Measurements from ENCODE around the gene ETV2. TPM values are rescaled to one million over a fixed set of nuclear protein-coding genes. Genes with fewer than 3 reads are reported as not detected.

Gene ETV2
- total RNA-seq, 6 experiments from 2014 or later: 0.38 to 1.2 (median 0.57) TPM; not detected in 2

DNA sequence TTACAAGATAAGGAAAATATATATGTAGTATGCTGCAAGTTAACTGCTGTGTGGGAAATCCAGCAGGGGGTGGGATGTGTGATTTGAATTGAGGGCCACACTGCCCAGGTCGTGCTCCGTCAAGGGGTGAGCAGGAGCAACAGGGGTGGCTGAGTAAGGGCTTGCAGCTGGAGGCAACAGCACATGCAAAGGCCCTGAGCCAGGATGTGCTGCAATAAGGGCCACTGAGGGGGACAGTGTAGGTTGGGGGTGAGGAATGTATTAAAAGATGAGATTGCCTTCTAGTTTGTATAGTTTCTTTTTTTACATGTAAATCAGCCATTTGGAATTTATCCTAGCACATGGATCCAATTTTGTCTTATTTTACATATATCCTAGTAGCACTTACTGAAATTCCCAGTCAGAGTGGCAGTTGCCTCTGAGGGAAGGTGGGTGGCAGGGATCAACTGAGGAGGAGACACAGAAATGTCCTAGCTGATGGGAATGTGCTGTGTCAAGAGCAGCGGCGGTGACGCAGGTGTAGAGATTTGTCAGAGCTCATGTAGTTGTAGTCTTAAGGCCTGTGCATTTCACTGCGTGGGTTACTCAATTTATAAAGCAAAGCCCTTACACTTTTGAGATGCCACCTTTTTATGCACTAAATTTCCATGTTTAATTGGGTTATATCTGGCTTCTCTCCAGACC is 18.1 kb upstream of the ETV2 start:
- TF ChIP-seq, protein P1, sequence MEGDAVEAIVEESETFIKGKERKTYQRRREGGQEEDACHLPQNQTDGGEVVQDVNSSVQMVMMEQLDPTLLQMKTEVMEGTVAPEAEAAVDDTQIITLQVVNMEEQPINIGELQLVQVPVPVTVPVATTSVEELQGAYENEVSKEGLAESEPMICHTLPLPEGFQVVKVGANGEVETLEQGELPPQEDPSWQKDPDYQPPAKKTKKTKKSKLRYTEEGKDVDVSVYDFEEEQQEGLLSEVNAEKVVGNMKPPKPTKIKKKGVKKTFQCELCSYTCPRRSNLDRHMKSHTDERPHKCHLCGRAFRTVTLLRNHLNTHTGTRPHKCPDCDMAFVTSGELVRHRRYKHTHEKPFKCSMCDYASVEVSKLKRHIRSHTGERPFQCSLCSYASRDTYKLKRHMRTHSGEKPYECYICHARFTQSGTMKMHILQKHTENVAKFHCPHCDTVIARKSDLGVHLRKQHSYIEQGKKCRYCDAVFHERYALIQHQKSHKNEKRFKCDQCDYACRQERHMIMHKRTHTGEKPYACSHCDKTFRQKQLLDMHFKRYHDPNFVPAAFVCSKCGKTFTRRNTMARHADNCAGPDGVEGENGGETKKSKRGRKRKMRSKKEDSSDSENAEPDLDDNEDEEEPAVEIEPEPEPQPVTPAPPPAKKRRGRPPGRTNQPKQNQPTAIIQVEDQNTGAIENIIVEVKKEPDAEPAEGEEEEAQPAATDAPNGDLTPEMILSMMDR (IDR thresholded peaks at IDR 0.05): no peak
- TF ChIP-seq POLR2A (IDR thresholded peaks at IDR 0.05): no peak
- no peaks in the 10 kb centered on the region for H3K36me3 ChIP-seq
- no peak overlapping the region for H3K4me3 ChIP-seq
- intact Hi-C loops (cut with DNase I): no loop called here
- H3K27ac ChIP-seq: no peak overlapping the region
- 82% methylated on average over 6 of the region's 6 CpGs for WGBS (ENCODE audit: insufficient coverage, low coverage, low lambda C conversion rate, missing lambda C conversion rate)
- no peak for DNase-seq
- no peak for ATAC-seq
- H3K27me3 ChIP-seq: no peaks in the 10 kb centered on the region
- H3K4me1 ChIP-seq: no peaks in the 10 kb centered on the region
- H3K9me3 ChIP-seq: no peaks in the 10 kb centered on the region

DNA sequence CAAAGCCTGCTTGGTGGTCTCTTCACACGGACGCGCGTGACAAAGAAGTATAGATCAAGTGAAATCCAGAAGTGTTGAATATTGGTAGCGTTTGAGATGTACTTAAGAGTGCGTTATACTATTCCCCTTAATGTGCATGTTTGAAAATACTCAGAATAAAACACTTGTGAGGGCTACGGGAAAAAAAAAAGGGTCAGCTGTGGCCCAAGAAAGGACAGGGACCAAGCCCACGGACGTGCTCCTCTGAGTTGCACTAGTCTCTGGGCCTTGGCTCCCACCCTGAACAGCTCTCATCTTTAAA is 13.3 kb upstream of the ETV2 start:
- DNase-seq (no peak), ATAC-seq (no peak)
- intact Hi-C loops (cut with DNase I): no loop called here
- Histone ChIP-seq H3K27ac (peak overlapping the region; percentile 61 to 90 (median 87)), H3K27me3 (no peaks in the 10 kb centered on the region), H3K36me3 (peaks cover 0 to 30% (median 18%) of the 10 kb centered on the region in 4 donors), H3K4me3 (peak overlapping the region; percentile 97 to 100 (median 99)), H3K9me3 (no peaks in the 10 kb centered on the region), H3K4me1 (peaks cover 0 to 6% (median 0%) of the 10 kb centered on the region in 4 donors)
- WGBS (ENCODE audit: insufficient coverage, low coverage, low lambda C conversion rate, missing lambda C conversion rate): 5% methylated on average over 9 of the region's 9 CpGs
- no peak for TF ChIP-seq POLR2A (IDR thresholded peaks at IDR 0.05)
- TF ChIP-seq, protein P1 (IDR thresholded peaks at IDR 0.05): no peak

DNA sequence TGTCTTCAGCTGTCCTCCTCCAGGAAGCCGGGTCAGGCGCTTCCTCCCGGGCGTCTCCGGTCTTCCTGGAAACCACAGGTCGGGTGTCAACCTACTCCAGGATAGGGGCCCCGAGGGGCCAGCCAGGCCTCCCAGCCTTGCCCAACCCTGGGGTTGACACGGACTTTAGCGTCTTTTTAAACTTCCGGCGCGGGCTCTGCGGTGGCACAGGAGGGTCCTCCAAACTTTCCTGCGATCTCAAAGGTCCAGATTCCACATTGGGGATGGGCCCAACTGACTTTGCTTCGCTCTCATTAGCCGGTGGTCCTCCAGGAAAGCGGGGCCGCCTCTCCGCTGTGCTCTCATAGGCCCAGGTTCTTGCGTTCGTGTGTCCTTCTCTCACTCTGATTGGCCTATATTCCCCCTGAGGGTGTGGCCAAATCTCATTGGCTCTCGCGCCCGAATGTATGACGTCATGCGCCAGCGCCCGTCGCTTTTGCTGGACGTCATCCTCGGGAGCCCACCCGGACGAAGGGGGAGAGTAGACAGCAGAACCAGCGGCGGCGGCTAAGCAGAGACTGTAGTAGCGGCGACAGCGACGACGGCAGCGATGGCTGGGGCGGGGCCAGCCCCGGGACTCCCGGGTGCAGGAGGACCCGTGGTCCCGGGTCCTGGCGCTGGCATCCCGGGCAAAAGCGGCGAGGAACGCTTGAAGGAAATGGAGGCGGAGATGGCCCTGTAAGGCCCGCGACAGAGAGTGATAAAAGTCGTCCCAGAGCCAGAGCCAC is 12.8 kb upstream of the ETV2 start, which contains the start of gene RBM42:
Gene RBM42 (plus strand): TSS at position 472 of the 767 bp plus-strand sequence. CDS start 118 bp downstream, at position 590.
- WGBS (ENCODE audit: insufficient coverage, low coverage, low lambda C conversion rate, missing lambda C conversion rate): 0% methylated on average over 23 of the region's 56 CpGs
- Histone ChIP-seq H3K4me1 (peaks cover 0 to 6% (median 0%) of the 10 kb centered on the region in 4 donors), H3K9me3 (no peaks in the 10 kb centered on the region), H3K4me3 (peak within 1 kb of the TSS; percentile 97 to 100 (median 99)), H3K27me3 (no peaks in the 10 kb centered on the region), H3K27ac (peak within 1 kb of the TSS; percentile 61 to 90 (median 87)), H3K36me3 (peaks cover 2 to 36% (median 19%) of the 10 kb centered on the region in 4 donors)
- DNase-seq (peak; percentile 93 to 97 (median 95)), ATAC-seq (peak; percentile 99 to 100 (median 99))
- TF ChIP-seq, protein P1 (IDR thresholded peaks at IDR 0.05): no peak
- TF ChIP-seq POLR2A (IDR thresholded peaks at IDR 0.05): peak; percentile 80
- intact Hi-C loops (cut with DNase I): no loop called here

DNA sequence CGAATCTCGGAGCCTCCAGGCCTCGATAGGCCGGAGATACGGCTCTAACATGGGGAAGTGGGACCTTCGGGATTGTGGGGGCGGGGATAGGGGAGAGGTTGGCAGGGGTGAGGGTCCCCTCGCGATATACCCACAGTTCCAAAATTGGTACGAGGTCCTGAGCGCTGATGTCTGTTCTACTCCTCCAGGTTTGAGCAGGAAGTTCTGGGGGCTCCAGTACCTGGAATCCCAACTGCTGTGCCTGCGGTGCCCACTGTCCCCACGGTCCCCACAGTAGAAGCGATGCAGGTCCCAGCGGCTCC is 12.3 kb upstream of the ETV2 start:
- TF ChIP-seq, protein P1 (IDR thresholded peaks at IDR 0.05): no peak
- TF ChIP-seq POLR2A (IDR thresholded peaks at IDR 0.05): no peak
- peaks cover 2 to 41% (median 22%) of the 10 kb centered on the region in 4 donors for H3K36me3 ChIP-seq
- DNase-seq (no peak), ATAC-seq (no peak)
- H3K27ac ChIP-seq: peak overlapping the region; percentile 61 to 90 (median 87)
- no peaks in the 10 kb centered on the region for H3K27me3 ChIP-seq
- intact Hi-C loops (cut with DNase I): no loop called here
- H3K4me3 ChIP-seq: peak overlapping the region; percentile 97 to 100 (median 99)
- no peaks in the 10 kb centered on the region for H3K9me3 ChIP-seq
- peaks cover 0 to 6% (median 0%) of the 10 kb centered on the region in 4 donors for H3K4me1 ChIP-seq
- WGBS (ENCODE audit: insufficient coverage, low coverage, low lambda C conversion rate, missing lambda C conversion rate): 0% methylated on average over 11 of the region's 15 CpGs

Data from right lobe of liver (tissue), 6 donors.